Measurements from ENCODE around the gene IL18.
"Not testable (repeated sequence)": the region's sequence is repeated elsewhere in the genome, so short reads cannot be mapped to it uniquely, and the experiment has no call there.

The IL18 gene

DNA sequence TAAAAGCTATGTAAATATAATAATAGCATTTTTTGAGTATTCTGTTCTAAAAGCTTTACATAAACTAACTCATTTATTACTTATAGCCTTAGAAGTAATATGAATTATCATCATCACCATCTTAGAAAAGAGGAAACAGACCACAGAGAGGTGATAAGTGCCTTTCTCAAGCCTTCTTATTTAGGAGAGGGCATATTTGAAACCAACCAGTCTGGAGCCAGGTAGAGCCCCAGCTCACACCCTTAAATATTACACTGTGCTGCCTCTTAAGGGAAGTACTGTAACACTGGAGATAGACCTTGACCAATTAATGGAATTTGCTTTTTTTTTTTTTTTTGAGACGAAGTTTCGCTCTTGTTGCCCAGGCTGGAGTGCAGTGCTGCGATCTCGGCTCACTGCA, 13.7 kb upstream of the IL18 start:
- Mint-ChIP-seq H3K4me1 (peaks cover 10% of the 10 kb centered on the region), H3K27ac (no peak overlapping the region), H3K27me3 (peaks cover 33% of the 10 kb centered on the region), H3K9me3 (no peaks in the 10 kb centered on the region), H3K4me3 (no peak overlapping the region)
- ATAC-seq, result no peak
- no peak for DNase-seq

- no peaks in the 10 kb centered on the region for H3K9me3 Mint-ChIP-seq
- no peak for DNase-seq
- no peak overlapping the region for H3K4me3 Mint-ChIP-seq
- peaks cover 10% of the 10 kb centered on the region for H3K4me1 Mint-ChIP-seq
- no peak overlapping the region for H3K27ac Mint-ChIP-seq
- H3K27me3 Mint-ChIP-seq, result peaks cover 33% of the 10 kb centered on the region
- ATAC-seq, result no peak
These were observed 12.2 kb upstream of the IL18 start for GRCh38 chr11:112176077-112176476.

DNA sequence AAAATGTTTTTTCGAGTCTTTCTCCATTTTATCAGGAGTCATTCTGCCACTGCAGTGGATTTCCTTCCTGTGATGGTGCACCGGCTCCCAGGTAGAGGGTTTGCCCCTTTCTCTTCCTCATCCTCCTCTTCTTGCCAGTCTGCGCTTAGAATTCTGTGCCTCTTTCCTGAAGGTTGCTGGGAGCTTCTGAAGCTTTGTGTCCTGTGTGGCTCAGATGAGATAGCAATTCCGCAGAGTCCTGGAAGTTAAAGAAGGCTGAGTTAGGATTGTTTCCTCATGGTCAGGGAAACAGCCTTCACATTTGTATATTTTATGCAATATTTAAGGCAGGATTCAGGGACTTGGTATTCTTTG, 11.7 kb upstream of the IL18 start:
- Mint-ChIP-seq H3K4me1 (peaks cover 10% of the 10 kb centered on the region), H3K27ac (no peak overlapping the region), H3K9me3 (no peaks in the 10 kb centered on the region), H3K4me3 (peak overlapping the region; percentile 38 to 68), H3K27me3 (peaks cover 29% of the 10 kb centered on the region)
- no peak for ATAC-seq
- DNase-seq, result no peak

GRCh38 chr11:112174789-112175598, 11.1 kb upstream of the IL18 start, which contains the start of gene BCO2:
Gene BCO2, plus strand, starts transcription at chr11:112175512. Its CDS starts 90 bp downstream, at chr11:112175602.
- DNase-seq (peak; percentile 10 to 43), ATAC-seq (peak; percentile 81)
- Mint-ChIP-seq H3K4me3 (peak within 1 kb of the TSS; percentile 38 to 68), H3K9me3 (no peaks in the 10 kb centered on the region), H3K4me1 (peaks cover 10% of the 10 kb centered on the region), H3K27ac (peak within 1 kb of the TSS in 1 of 2 donors; percentile 13), H3K27me3 (peaks cover 23% of the 10 kb centered on the region)

DNA sequence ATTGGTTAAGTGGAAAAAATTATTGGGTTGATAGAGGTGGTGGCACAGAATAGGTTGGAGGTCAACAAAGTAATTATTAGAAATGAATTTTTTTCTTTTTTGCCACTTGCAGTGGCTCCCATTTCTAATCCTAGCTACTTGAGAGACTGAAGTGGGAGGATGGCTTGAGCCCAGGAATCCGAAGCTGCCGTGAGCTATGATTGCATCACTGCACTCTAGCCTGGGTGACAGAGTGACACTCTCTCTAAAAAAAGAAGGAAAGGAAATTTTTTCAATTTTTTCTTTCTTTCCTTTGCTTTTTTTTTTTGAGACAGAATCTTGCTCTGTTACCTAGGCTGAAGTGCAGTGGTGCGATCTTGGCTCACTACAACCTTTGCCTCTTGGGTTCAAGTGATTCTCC, 9.3 kb upstream of the IL18 start:
- Mint-ChIP-seq H3K4me1 (peaks cover 10% of the 10 kb centered on the region), H3K27me3 (peaks cover 19% of the 10 kb centered on the region), H3K4me3 (no peak overlapping the region), H3K9me3 (no peaks in the 10 kb centered on the region), H3K27ac (no peak overlapping the region)
- no peak for DNase-seq
- no peak for ATAC-seq

DNA sequence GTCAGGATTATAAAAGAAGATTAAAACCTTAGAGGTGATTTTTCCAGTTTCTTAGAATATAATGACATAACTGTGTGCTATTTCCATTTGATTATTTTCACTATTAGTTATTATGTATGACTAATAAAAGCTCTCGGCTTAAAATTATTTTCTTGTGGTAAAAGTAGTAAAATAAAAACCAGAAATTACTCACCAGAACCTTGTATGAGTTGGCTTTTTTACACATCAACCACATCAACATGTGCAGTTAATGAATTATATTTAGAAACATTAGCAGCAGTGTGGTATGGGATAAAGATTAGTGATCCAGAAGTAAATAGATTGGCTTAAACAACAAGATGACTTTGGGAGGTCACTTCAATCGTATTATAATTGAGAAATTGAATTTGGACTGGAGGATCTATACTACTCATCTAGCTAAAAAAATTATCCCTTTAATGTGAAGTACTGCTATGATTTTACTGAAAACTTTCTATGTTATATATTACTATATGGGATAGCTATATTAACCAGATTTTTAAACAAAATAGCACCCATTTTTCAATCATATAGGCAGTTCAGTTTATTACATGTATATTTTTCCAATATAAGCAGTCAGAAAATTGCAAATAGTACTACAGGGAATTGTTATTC, 8.6 kb upstream of the IL18 start:
- H3K9me3 Mint-ChIP-seq, result no peaks in the 10 kb centered on the region
- DNase-seq (no peak), ATAC-seq (peak; percentile 68)
- H3K4me3 Mint-ChIP-seq, result no peak overlapping the region
- H3K27ac Mint-ChIP-seq, result no peak overlapping the region
- H3K27me3 Mint-ChIP-seq, result peaks cover 26% of the 10 kb centered on the region
- H3K4me1 Mint-ChIP-seq, result peaks cover 10% of the 10 kb centered on the region

GRCh38 chr11:112167145-112167544, 3.3 kb upstream of the IL18 start, which contains the start of gene TEX12:
Gene TEX12, plus strand, starts transcription at chr11:112167372. Its CDS starts 1,897 bp downstream, at chr11:112169269.
- DNase-seq (no peak), ATAC-seq (no peak)
- Mint-ChIP-seq H3K27ac (peak within 1 kb of the TSS in 1 of 2 donors; percentile 62), H3K4me1 (peaks cover 7% of the 10 kb centered on the region), H3K9me3 (no peaks in the 10 kb centered on the region), H3K4me3 (no peak within 1 kb of the TSS), H3K27me3 (peaks cover 50% of the 10 kb centered on the region)

GRCh38 chr11:112166562-112166961, 2.7 kb upstream of the IL18 start:
- H3K9me3 Mint-ChIP-seq, result no peaks in the 10 kb centered on the region
- DNase-seq (no peak), ATAC-seq (no peak)
- H3K4me1 Mint-ChIP-seq, result peaks cover 7% of the 10 kb centered on the region
- peaks cover 55% of the 10 kb centered on the region for H3K27me3 Mint-ChIP-seq
- H3K4me3 Mint-ChIP-seq, result no peak overlapping the region
- no peak overlapping the region for H3K27ac Mint-ChIP-seq

DNA sequence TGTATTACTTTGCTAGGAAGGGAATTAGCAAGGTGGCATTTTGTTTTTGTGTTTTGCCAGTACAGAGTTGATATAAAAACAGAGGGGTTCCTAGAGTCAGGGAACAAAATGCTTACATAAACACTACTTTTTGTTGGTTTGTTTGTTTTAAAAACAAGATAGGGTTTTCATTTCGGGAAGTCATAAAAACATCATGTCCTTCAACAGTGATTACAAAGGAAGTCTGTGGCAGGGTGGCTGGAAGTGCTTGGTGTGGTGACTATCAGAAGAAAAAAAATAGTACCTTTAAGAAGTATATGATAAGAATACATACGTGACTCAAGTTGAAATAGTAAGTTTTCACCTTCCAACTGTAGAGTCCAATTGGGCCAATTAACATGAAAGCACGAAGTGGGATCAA, 1.2 kb upstream of the IL18 start:
- Mint-ChIP-seq H3K4me3 (no peak overlapping the region), H3K9me3 (no peaks in the 10 kb centered on the region), H3K4me1 (peaks cover 7% of the 10 kb centered on the region), H3K27me3 (peaks cover 61% of the 10 kb centered on the region), H3K27ac (no peak overlapping the region)
- no peak for DNase-seq
- ATAC-seq, result no peak

DNA sequence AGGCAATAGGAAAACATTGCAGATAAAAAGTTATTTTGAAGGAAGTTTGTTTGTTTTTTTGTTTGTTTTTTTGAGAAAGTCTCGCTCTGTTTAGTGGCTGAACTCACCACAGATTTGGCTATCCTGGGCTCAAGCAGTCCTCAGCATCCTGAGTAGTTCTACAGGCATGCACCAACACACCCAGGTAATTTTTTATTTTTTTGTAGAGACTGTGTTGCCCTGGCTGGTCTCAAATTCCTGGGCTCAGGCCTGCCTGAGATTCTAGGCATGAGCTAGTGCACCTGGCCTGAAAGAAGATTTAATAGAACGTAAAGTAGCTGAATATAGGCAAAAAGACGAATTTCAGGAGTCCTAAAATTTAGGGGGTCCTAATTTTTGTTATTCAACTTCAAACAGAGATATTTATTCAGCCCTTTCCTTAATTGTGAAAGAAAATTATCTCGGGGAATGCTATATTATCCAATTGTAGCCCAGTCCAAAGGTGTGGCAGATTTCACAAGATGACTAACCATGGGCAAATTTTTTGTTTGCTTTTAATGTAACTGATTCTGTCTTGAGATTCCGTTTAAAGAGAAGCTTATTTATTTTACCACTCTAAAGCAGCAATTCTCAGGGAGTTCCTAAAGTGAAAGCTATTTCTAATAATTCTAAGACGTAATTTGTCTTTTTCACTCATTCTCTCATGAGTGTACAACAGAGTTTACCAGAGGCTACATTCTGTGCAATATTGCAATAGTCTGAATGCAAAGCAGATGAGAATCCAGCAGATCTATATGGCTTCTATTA, 940 bp downstream of the IL18 start:
- no peak overlapping the region for H3K4me3 Mint-ChIP-seq
- peaks cover 60% of the 10 kb centered on the region for H3K27me3 Mint-ChIP-seq
- no peak overlapping the region for H3K27ac Mint-ChIP-seq
- DNase-seq (no peak), ATAC-seq (no peak)
- no peaks in the 10 kb centered on the region for H3K9me3 Mint-ChIP-seq
- H3K4me1 Mint-ChIP-seq, result peaks cover 7% of the 10 kb centered on the region

GRCh38 chr11:112162200-112162599, 1.7 kb downstream of the IL18 start:
- H3K9me3 Mint-ChIP-seq, DNase-seq, ATAC-seq, H3K27ac Mint-ChIP-seq, H3K4me3 Mint-ChIP-seq: not testable (repeated sequence)
- Mint-ChIP-seq H3K27me3 (peaks cover 52% of the 10 kb centered on the region), H3K4me1 (peaks cover 12% of the 10 kb centered on the region)

- Mint-ChIP-seq H3K27me3 (peaks cover 42% of the 10 kb centered on the region), H3K4me1 (peaks cover 13% of the 10 kb centered on the region), H3K27ac (no peak overlapping the region), H3K9me3 (no peaks in the 10 kb centered on the region), H3K4me3 (no peak overlapping the region)
- no peak for ATAC-seq
- DNase-seq, result no peak
These were observed 2.9 kb downstream of the IL18 start for GRCh38 chr11:112161012-112161411.

DNA sequence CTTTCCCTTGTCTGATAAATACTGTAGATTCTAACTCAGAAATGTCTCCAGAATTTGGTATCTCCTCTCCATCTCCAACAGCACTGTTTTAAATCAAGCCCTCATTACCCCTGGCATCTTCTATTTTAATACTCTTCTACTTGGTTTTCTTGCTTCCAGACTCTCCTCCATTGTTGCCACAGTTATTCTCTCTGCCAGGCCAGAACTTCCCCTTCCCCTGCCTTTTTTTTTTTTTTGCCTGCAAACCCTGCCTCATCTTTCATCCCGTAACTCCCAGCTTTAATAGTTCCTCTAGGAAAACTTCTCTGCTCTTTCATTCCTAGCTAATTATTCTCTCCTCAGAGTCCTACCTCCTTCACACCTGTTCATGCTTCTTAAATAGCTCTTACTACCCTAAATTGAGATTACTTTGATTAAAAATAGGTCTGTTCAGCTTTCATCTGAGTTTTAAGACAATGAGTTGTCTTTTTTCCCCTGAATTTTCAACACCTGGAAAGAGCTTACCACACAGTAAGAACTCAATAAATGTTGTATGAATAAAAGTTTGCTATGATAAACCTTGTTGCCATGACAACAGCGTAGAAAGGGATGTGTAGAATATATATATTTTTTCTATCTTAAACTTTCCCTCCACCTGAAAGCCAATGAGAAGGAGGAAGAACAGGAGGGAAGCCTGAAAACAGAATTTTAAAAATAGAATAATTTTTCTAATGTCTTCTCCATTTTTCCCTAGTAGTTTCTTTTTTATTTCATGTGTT, 3.6 kb downstream of the IL18 start:
- H3K27me3 Mint-ChIP-seq, result peaks cover 41% of the 10 kb centered on the region

DNA sequence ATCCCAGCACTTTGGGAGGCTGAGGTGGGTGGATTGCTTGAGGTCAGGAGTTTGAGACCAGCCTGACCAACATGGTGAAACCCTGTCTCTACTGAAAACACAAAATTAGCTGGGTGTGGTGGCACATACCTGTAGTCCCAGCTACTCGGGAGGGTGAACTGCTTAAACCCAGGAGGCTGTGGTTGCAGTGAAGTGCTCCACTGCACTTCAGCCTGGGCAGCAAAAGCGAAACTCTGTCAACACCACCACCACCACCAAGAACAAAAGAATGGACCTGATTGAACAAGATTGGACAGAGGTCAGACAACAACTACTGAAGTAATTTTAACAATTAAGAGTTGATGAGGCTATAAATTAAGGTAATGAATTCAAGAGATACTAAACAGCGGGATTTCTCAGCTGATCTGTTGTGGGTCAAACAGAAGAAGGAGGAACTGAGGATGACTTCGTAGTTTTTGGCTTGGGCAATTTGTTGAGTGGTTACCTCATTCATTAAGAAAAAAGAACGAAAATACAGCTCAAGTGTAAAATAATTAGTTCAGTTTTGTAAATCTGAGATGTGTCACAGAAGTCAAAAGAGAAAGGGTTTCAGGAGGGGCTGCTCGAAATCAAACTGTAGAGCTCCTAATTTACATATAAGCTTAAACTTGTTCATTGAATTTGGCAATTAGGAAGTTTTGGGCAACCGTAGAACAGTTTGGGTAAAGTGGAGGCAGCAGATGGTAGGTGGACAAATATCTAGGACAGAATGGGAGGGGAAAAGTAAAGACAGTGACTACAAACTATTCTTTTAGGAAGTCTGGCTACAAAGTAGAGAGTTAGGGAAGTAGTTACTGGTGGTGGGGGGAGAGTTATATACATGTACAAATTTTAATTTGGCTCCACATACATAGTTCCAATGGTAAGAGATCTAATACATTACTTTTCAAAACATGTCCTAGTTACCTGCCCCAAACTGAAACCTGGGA, 4.5 kb downstream of the IL18 start:
- Mint-ChIP-seq H3K4me3 (no peak overlapping the region), H3K27ac (no peak overlapping the region), H3K27me3 (peaks cover 32% of the 10 kb centered on the region), H3K9me3 (no peaks in the 10 kb centered on the region), H3K4me1 (peaks cover 13% of the 10 kb centered on the region)
- no peak for DNase-seq
- ATAC-seq, result no peak

More for the DNA sequence above, 3.6 kb downstream of the IL18 start:
- ATAC-seq (no peak), DNase-seq (no peak)
- no peak overlapping the region for H3K27ac Mint-ChIP-seq
- no peaks in the 10 kb centered on the region for H3K9me3 Mint-ChIP-seq
- H3K4me3 Mint-ChIP-seq, result no peak overlapping the region
- H3K4me1 Mint-ChIP-seq, result peaks cover 13% of the 10 kb centered on the region
